Astrocyte (in vitro differentiated cells and primary cell): ENCODE data around the gene RALGAPB.

Experiments used
- EZH2 ChIP-seq: IDR thresholded peaks from 2 replicates; pipeline ENCODE4 v1.6.1; 2012; ENCODE audit warnings: mild to moderate bottlenecking, low read length, inconsistent platforms; ENCODE audit not compliant: insufficient read depth
- TF ChIP-seq, protein P1 (sequence below): IDR thresholded peaks from 2 replicates; pipeline ENCODE4 v1.5.1; 2011; ENCODE audit warnings: low read depth, mild to moderate bottlenecking, inconsistent platforms, low read length, moderate library complexity; ENCODE audit not compliant: insufficient read depth

DNA sequence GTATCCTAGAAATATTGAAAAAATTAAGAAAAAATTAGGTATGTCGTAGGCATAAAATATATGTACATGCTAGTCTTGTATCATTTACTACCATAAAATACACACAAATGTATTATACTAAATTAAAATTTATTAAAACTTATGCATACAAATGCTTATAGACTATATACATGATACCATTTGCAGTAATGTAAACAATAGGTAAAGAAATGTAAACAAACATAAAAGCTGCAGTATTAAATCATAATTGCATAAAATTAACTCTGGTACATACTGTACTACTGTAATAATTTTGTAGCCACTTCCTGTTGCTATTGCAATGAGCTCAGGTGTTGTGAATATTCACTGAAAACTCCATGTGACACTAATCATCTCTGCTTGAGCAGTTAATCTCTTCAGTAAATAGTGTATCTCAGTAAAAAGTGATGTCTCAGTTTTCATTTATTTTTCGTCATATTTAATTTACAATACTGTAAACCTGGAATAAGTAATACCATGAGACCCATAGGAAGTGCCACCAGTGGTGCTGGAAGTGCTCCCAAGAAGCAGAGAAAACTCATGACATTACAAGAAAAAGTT, 29.3 kb downstream of the RALGAPB start:
- TF ChIP-seq, protein P1, sequence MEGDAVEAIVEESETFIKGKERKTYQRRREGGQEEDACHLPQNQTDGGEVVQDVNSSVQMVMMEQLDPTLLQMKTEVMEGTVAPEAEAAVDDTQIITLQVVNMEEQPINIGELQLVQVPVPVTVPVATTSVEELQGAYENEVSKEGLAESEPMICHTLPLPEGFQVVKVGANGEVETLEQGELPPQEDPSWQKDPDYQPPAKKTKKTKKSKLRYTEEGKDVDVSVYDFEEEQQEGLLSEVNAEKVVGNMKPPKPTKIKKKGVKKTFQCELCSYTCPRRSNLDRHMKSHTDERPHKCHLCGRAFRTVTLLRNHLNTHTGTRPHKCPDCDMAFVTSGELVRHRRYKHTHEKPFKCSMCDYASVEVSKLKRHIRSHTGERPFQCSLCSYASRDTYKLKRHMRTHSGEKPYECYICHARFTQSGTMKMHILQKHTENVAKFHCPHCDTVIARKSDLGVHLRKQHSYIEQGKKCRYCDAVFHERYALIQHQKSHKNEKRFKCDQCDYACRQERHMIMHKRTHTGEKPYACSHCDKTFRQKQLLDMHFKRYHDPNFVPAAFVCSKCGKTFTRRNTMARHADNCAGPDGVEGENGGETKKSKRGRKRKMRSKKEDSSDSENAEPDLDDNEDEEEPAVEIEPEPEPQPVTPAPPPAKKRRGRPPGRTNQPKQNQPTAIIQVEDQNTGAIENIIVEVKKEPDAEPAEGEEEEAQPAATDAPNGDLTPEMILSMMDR = no peak
- no peak for TF ChIP-seq EZH2
